H1 (cell line): ENCODE results near the gene NPBWR2.

ENCODE experiments used
- ASH2L ChIP-seq: fragments of 200-600, 300-600 bp; sonication (generic); IDR thresholded peaks from one replicate; pipeline ENCODE4 v1.7.1; 2017; ENCODE audit warnings: low read length
- BACH1 ChIP-seq: IDR thresholded peaks from 2 replicates; pipeline ENCODE4 v1.6.1; 2012; ENCODE audit warnings: low read length, improper control_type of control experiment
- CEBPB ChIP-seq: IDR thresholded peaks from 2 replicates; pipeline ENCODE4 v1.6.1; 2012; ENCODE audit warnings: low read depth, low read length
- CTCF ChIP-seq, 3 experiments: IDR thresholded peaks; 1 replicate in 2 of 3; 2 replicates in 1 of 3; pipeline versions ENCODE4 v1.5.1 to v1.6.1; 2011; ENCODE audit warnings: low read length in 3 of 3, mild to moderate bottlenecking in 3 of 3, inconsistent platforms in 2 of 3, low read depth in 1 of 3, moderate library complexity in 1 of 3; ENCODE audit not compliant: insufficient read depth in 1 of 3; ENCODE audit errors: control extremely low read depth in 1 of 3
- EZH2 ChIP-seq: fragments of 200-600 bp; sonication (generic); IDR thresholded peaks from 2 replicates; pipeline ENCODE4 v1.7.1; 2012; ENCODE audit warnings: low read depth, mild to moderate bottlenecking, moderate library complexity, low read length, inconsistent platforms; ENCODE audit not compliant: severe bottlenecking
- POLR2A ChIP-seq, 2 experiments: IDR thresholded peaks; 1 replicate in 1 of 2; 2 replicates in 1 of 2; pipeline ENCODE4 v1.6.1; 2011; ENCODE audit warnings: low read depth in 2 of 2, low read length in 2 of 2, mild to moderate bottlenecking in 2 of 2; ENCODE audit errors: control extremely low read depth in 1 of 2
- RAD21 ChIP-seq, 2 experiments: IDR thresholded peaks in 1 of 2; conservative IDR thresholded peaks in 1 of 2; 2 replicates each; pipeline ENCODE4 v1.6.1; 2011; ENCODE audit warnings: low read depth in 2 of 2, low read length in 2 of 2, improper control_type of control experiment in 1 of 2, inconsistent platforms in 1 of 2, mild to moderate bottlenecking in 1 of 2, moderate library complexity in 1 of 2
- SIN3A ChIP-seq, 2 experiments: IDR thresholded peaks in 1 of 2; conservative IDR thresholded peaks in 1 of 2; 2 replicates each; pipeline ENCODE4 v1.6.1; 2011 to 2012; ENCODE audit warnings: low read length in 2 of 2, improper control_type of control experiment in 1 of 2, low read depth in 1 of 2, mild to moderate bottlenecking in 1 of 2
- SP1 ChIP-seq: IDR thresholded peaks from 2 replicates; pipeline ENCODE4 v1.6.1; 2011; ENCODE audit warnings: low read depth, low read length
- ZNF274 ChIP-seq: IDR thresholded peaks from 2 replicates; pipeline ENCODE4 v1.7.0; 2012; ENCODE audit warnings: low read length, borderline replicate concordance; ENCODE audit errors: extremely low read depth

- TF ChIP-seq EZH2 (no peak), SP1 (no peak), BACH1 (no peak), CTCF (IDR thresholded peaks at IDR 0.05; ENCODE audit: control extremely low read depth in 1 of 3, insufficient read depth in 1 of 3, low read depth in 1 of 3, low read length in 3 of 3) (no peak), POLR2A (IDR thresholded peaks at IDR 0.05; ENCODE audit: control extremely low read depth in 1 of 2, low read depth in 2 of 2, low read length in 2 of 2) (no peak), ASH2L (no peak), ZNF274 (no peak), RAD21 (IDR thresholded peaks at IDR 0.05 in 1 of 2, conservative IDR thresholded peaks at IDR 0.05 in 1 of 2; ENCODE audit: low read depth in 2 of 2, low read length in 2 of 2) (no peak), CEBPB (no peak), SIN3A (conservative IDR thresholded peaks at IDR 0.05 in 1 of 2, IDR thresholded peaks at IDR 0.05 in 1 of 2; ENCODE audit: low read depth in 1 of 2, low read length in 2 of 2) (no peak)
Measured at GRCh38 chr20:64149809-64150560, 42.6 kb upstream of the NPBWR2 start.
